Neural cell (in vitro differentiated cells): Measurements from ENCODE around the gene ZNF316. TPM values are rescaled to one million over a fixed set of nuclear protein-coding genes. Genes with fewer than 3 reads are reported as not detected.

ENCODE experiments used
- H2AFZ ChIP-seq: fragments of 200-600, 300-800 bp; sonication (generic), shearing (Covaris generic); 2 replicates; pipeline ENCODE4 v1.6.0; 2014; ENCODE audit warnings: low read depth, mild to moderate bottlenecking, antibody characterized with exemption, low read length, moderate library complexity
- H3F3A ChIP-seq: fragments of 200-600 bp; shearing (Covaris generic); 2 replicates; pipeline ENCODE4 v1.6.1; 2016; ENCODE audit warnings: mild to moderate bottlenecking, moderate library complexity, mixed read lengths, antibody characterized with exemption, low read length; ENCODE audit not compliant: insufficient read depth, poor library complexity, severe bottlenecking
- H3K27ac ChIP-seq: fragments of 200-600, 300-800 bp; sonication (generic), shearing (Covaris generic); 2 replicates; pipeline ENCODE4 v1.5.1; 2014; ENCODE audit warnings: mild to moderate bottlenecking, low read length, moderate library complexity
- H3K27me3 ChIP-seq: fragments of 300-800, 200-600 bp; sonication (generic), shearing (Covaris generic); 2 replicates; pipeline ENCODE4 v1.6.0; 2014; ENCODE audit warnings: mild to moderate bottlenecking, low read depth, low read length, moderate library complexity; ENCODE audit not compliant: insufficient read depth
- H3K36me3 ChIP-seq: fragments of 300-800, 200-600 bp; sonication (generic), shearing (Covaris generic); 2 replicates; pipeline ENCODE4 v1.5.1; 2014; ENCODE audit warnings: mild to moderate bottlenecking, antibody characterized with exemption, low read length, moderate library complexity; ENCODE audit not compliant: insufficient read depth
- H3K4me2 ChIP-seq: fragments of 300-800, 200-600 bp; sonication (generic), shearing (Covaris generic); 2 replicates; pipeline ENCODE4 v1.6.0; 2014; ENCODE audit warnings: mild to moderate bottlenecking, low read length
- H3K4me3 ChIP-seq: fragments of 300-800, 200-600 bp; sonication (generic), shearing (Covaris generic); 2 replicates; pipeline ENCODE4 v1.5.1; 2014; ENCODE audit warnings: mild to moderate bottlenecking, low read length, moderate library complexity
- H3K79me2 ChIP-seq: fragments of 200-600 bp; shearing (Covaris generic); replicated peaks from 2 replicates; pipeline ENCODE4 v1.6.0; 2014; ENCODE audit warnings: mild to moderate bottlenecking, low read length, moderate library complexity; ENCODE audit not compliant: insufficient read depth
- H3K9ac ChIP-seq: fragments of 300-800, 200-600 bp; sonication (generic), shearing (Covaris generic); 2 replicates; pipeline ENCODE4 v1.6.1; 2016; ENCODE audit warnings: mild to moderate bottlenecking, low read length, mixed read lengths
- H3K9me2 ChIP-seq: fragments of 200-600 bp; shearing (Covaris generic); 2 replicates; pipeline ENCODE4 v1.6.1; 2016; ENCODE audit warnings: mild to moderate bottlenecking, low read length, mixed read lengths; ENCODE audit not compliant: insufficient read depth
- H3K9me3 ChIP-seq: fragments of 200-600, 300-800 bp; sonication (generic), shearing (Covaris generic); 2 replicates; pipeline ENCODE4 v1.6.1; 2016; ENCODE audit warnings: mild to moderate bottlenecking, mixed run types, low read length, moderate library complexity, mixed read lengths
- H4K20me1 ChIP-seq: fragments of 200-600 bp; shearing (Covaris generic); 2 replicates; pipeline ENCODE4 v1.6.1; 2016; ENCODE audit warnings: mild to moderate bottlenecking, mixed run types; ENCODE audit not compliant: insufficient read depth
- EP300 ChIP-seq: fragments of 450-650 bp; conservative IDR thresholded peaks from 2 replicates; pipeline ENCODE4 v1.6.1; 2014; ENCODE audit warnings: antibody characterized with exemption, mild to moderate bottlenecking, moderate library complexity; ENCODE audit not compliant: poor library complexity, severe bottlenecking
- EZH2 ChIP-seq: fragments of 200-600, 300-800 bp; shearing (Covaris generic), sonication (generic); IDR thresholded peaks from 2 replicates; pipeline ENCODE4 v1.6.1; 2014; ENCODE audit warnings: antibody characterized with exemption, low read length, borderline replicate concordance, mild to moderate bottlenecking; ENCODE audit not compliant: insufficient read depth, poor library complexity, severe bottlenecking
- MXI1 ChIP-seq: fragments of 450-650 bp; conservative IDR thresholded peaks from 2 replicates; pipeline ENCODE4 v1.6.1; 2014; ENCODE audit warnings: antibody characterized with exemption, mild to moderate bottlenecking; ENCODE audit not compliant: poor library complexity, severe bottlenecking
- POLR2AphosphoS5 ChIP-seq: IDR thresholded peaks from 2 replicates; pipeline ENCODE4 v1.6.1; 2012
- RAD21 ChIP-seq: fragments of 450-650 bp; conservative IDR thresholded peaks from 2 replicates; pipeline ENCODE4 v1.6.1; 2014; ENCODE audit warnings: antibody characterized with exemption, mild to moderate bottlenecking, moderate library complexity
- SMC3 ChIP-seq: fragments of 450-650 bp; conservative IDR thresholded peaks from 2 replicates; pipeline ENCODE4 v1.6.1; 2014; ENCODE audit warnings: antibody characterized with exemption, mild to moderate bottlenecking, moderate library complexity; ENCODE audit not compliant: poor library complexity
- TAF1 ChIP-seq: IDR thresholded peaks from 2 replicates; pipeline ENCODE4 v1.6.1; 2012; ENCODE audit warnings: low read depth
- polyA plus RNA-seq: library from polyadenylated mRNA; depleted of rRNA; stranded (reverse); fragments of >200 nt; gene quantifications from 2 replicates; pipeline ENCODE4 v1.2.3, GENCODE V29; 2014
- TF ChIP-seq, protein P1 (sequence below): fragments of 450-650 bp; IDR thresholded peaks from 2 replicates; pipeline ENCODE4 v1.5.1; 2014; ENCODE audit warnings: antibody characterized with exemption, mild to moderate bottlenecking, moderate library complexity; ENCODE audit not compliant: poor library complexity, severe bottlenecking
- TF ChIP-seq, protein P2 (sequence below): IDR thresholded peaks from 2 replicates; pipeline ENCODE4 v1.6.1; 2012; ENCODE audit warnings: borderline replicate concordance

Gene ZNF316
- polyA plus RNA-seq, 1 donor from 2014 or later, result 22.2 TPM

DNA sequence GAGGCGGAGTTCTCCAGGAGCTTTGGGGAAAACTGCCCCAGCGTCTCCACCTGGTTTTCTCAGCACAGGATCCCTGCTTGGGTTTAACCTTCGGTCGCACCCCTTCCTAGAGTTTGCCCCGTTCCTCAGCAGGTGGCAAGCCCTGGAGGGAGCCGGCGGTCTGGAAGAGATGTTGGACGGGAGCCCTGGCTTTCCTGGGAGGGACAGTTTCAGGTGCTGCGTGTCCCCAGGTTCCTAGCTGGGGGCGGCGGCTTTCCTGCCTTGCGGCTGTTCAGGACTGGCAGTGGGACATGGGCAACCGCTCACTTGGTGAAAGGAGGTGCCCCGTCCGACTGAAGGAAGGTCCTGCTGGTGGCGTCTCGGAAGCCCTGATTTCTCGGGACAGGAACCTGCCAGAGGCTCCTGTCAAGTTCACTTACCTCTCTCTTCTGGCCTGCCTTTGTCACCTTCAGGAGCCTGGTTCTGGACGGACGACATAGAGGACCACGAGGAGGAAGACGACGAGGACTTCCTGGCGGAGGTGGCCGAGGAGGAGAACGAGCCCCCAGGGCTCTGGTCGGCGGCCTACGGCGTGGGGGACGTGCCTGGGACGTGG is 14.8 kb downstream of the ZNF316 start:
- Histone ChIP-seq H4K20me1 (no peaks in the 10 kb centered on the region), H3F3A (no peaks in the 10 kb centered on the region), H3K79me2 (no peaks in the 10 kb centered on the region), H2AFZ (no peak overlapping the region), H3K27ac (no peak overlapping the region), H3K4me3 (no peak overlapping the region), H3K9me2 (no peaks in the 10 kb centered on the region), H3K36me3 (peaks cover 29% of the 10 kb centered on the region), H3K9me3 (peaks cover 9% of the 10 kb centered on the region), H3K9ac (no peak overlapping the region), H3K4me2 (no peak overlapping the region), H3K27me3 (no peaks in the 10 kb centered on the region)
- TF ChIP-seq EP300 (no peak), POLR2AphosphoS5 (no peak), MXI1 (no peak), SMC3 (no peak), RAD21 (no peak), EZH2 (no peak), TAF1 (no peak)
- TF ChIP-seq, protein P1, sequence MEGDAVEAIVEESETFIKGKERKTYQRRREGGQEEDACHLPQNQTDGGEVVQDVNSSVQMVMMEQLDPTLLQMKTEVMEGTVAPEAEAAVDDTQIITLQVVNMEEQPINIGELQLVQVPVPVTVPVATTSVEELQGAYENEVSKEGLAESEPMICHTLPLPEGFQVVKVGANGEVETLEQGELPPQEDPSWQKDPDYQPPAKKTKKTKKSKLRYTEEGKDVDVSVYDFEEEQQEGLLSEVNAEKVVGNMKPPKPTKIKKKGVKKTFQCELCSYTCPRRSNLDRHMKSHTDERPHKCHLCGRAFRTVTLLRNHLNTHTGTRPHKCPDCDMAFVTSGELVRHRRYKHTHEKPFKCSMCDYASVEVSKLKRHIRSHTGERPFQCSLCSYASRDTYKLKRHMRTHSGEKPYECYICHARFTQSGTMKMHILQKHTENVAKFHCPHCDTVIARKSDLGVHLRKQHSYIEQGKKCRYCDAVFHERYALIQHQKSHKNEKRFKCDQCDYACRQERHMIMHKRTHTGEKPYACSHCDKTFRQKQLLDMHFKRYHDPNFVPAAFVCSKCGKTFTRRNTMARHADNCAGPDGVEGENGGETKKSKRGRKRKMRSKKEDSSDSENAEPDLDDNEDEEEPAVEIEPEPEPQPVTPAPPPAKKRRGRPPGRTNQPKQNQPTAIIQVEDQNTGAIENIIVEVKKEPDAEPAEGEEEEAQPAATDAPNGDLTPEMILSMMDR, result no peak
- TF ChIP-seq, protein P2, sequence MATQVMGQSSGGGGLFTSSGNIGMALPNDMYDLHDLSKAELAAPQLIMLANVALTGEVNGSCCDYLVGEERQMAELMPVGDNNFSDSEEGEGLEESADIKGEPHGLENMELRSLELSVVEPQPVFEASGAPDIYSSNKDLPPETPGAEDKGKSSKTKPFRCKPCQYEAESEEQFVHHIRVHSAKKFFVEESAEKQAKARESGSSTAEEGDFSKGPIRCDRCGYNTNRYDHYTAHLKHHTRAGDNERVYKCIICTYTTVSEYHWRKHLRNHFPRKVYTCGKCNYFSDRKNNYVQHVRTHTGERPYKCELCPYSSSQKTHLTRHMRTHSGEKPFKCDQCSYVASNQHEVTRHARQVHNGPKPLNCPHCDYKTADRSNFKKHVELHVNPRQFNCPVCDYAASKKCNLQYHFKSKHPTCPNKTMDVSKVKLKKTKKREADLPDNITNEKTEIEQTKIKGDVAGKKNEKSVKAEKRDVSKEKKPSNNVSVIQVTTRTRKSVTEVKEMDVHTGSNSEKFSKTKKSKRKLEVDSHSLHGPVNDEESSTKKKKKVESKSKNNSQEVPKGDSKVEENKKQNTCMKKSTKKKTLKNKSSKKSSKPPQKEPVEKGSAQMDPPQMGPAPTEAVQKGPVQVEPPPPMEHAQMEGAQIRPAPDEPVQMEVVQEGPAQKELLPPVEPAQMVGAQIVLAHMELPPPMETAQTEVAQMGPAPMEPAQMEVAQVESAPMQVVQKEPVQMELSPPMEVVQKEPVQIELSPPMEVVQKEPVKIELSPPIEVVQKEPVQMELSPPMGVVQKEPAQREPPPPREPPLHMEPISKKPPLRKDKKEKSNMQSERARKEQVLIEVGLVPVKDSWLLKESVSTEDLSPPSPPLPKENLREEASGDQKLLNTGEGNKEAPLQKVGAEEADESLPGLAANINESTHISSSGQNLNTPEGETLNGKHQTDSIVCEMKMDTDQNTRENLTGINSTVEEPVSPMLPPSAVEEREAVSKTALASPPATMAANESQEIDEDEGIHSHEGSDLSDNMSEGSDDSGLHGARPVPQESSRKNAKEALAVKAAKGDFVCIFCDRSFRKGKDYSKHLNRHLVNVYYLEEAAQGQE, result no peak

DNA sequence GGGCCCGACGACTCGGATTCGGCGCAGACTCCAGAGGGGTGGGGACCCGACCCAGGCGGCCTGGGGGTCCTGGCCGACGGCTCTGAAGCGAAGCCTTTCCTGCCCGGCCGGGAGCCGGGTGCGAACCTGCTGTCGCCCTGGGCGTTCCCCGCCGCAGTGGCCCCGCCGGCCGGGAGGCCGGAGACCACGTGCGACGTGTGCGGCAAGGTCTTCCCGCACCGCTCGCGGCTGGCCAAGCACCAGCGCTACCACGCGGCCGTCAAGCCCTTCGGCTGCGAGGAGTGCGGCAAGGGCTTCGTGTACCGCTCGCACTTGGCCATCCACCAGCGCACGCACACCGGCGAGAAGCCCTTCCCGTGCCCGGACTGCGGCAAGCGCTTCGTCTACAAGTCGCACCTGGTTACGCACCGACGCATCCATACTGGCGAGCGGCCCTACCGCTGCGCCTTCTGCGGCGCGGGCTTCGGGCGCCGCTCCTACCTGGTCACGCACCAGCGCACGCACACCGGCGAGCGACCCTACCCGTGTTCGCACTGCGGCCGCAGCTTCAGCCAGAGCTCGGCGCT is 15.4 kb downstream of the ZNF316 start:
- Histone ChIP-seq H3K9me3 (peaks cover 9% of the 10 kb centered on the region), H3K27ac (no peak overlapping the region), H3K4me3 (no peak overlapping the region), H3K36me3 (peaks cover 29% of the 10 kb centered on the region), H2AFZ (no peak overlapping the region), H3K79me2 (no peaks in the 10 kb centered on the region), H4K20me1 (no peaks in the 10 kb centered on the region), H3K9ac (no peak overlapping the region), H3K27me3 (no peaks in the 10 kb centered on the region), H3K4me2 (no peak overlapping the region), H3F3A (no peaks in the 10 kb centered on the region), H3K9me2 (no peaks in the 10 kb centered on the region)
- no peak for TF ChIP-seq POLR2AphosphoS5
- TF ChIP-seq TAF1, result no peak
- TF ChIP-seq, protein P1, result no peak
- no peak for TF ChIP-seq EZH2
- TF ChIP-seq EP300, result no peak
- TF ChIP-seq, protein P2, result no peak
